GM10248 (cell line): ENCODE results near the gene HPS3.

Experiments used
- CTCF ChIA-PET: fragments of 300-600 bp; sonication (Branson Sonifier 250); formaldehyde crosslinking; extraction: SDS; loops from one replicate; lab custom pipeline; 2021; ENCODE audit warnings: antibody characterized with exemption; lab: Yijun Ruan, JAX
- POLR2A ChIA-PET: fragments of 350-650 bp; sonication (Branson Sonifier 250); formaldehyde crosslinking; extraction: SDS; loops from one replicate; lab custom pipeline; 2020; ENCODE audit warnings: antibody characterized with exemption; lab: Yijun Ruan, JAX
- DNase-seq: peaks from one replicate; pipeline ENCODE4 v3.0.0; 2012; ENCODE audit errors: extremely low spot score
- CTCF ChIP-seq: IDR thresholded peaks from 2 replicates; pipeline ENCODE4 v1.5.1; 2012; ENCODE audit warnings: mild to moderate bottlenecking, low read depth; ENCODE audit errors: extremely low read depth, missing control alignments, control extremely low read depth

HPS3 gene

GRCh38 chr3:149129326-149130205 is at the start of gene HPS3:
TSS of gene HPS3 (plus strand) at chr3:149129638. CDS start at chr3:149129724, 86 bp downstream.
- DNase-seq = peak; percentile 95
- ChIA-PET POLR2A (interaction anchor here (0.6 kb wide), 1 partner anchor 17 kb away, joined by 3 read pairs; no protein-coding TSS in a partner anchor), CTCF (interaction anchor here (0.7 to 2.8 kb wide), 14 partner anchors 9 to 171 kb away, joined by 3 to 25 read pairs (median 4); no protein-coding TSS in a partner anchor)
- no peak for TF ChIP-seq CTCF

GRCh38 chr3:149080011-149080698 is 49.3 kb upstream of the HPS3 start:
- DNase-seq = no peak
- ChIA-PET CTCF (no interaction called here), POLR2A (no interaction called here)
- no peak for TF ChIP-seq CTCF

GRCh38 chr3:149080699-149081091 is 48.7 kb upstream of the HPS3 start:
- DNase-seq = no peak
- no peak for TF ChIP-seq CTCF
- ChIA-PET POLR2A (no interaction called here), CTCF (no interaction called here)

- CTCF ChIA-PET = no interaction called here
- POLR2A ChIA-PET = no interaction called here
- no peak for DNase-seq
- TF ChIP-seq CTCF = no peak
Measured at GRCh38 chr3:149081772-149082171, 47.7 kb upstream of the HPS3 start.

- peak; percentile 42 for DNase-seq
- TF ChIP-seq CTCF = no peak
- ChIA-PET POLR2A (no interaction called here), CTCF (no interaction called here)
Measured at GRCh38 chr3:149085828-149086231, 43.6 kb upstream of the HPS3 start.

- POLR2A ChIA-PET = no interaction called here
- peak; percentile 96 for DNase-seq
- TF ChIP-seq CTCF = no peak
- CTCF ChIA-PET = interaction anchor here (1.4 to 2.3 kb wide), 3 partner anchors 9 to 33 kb away, joined by 5 to 11 read pairs (median 7); no protein-coding TSS in a partner anchor
Measured at GRCh38 chr3:149086232-149086988, 43.0 kb upstream of the HPS3 start, which contains the start of gene HLTF. TSS of gene HLTF (minus strand) at chr3:149086533. CDS start at chr3:149086336, 197 bp downstream.
